Measurements from ENCODE around the gene BCL2L11.

- TF ChIP-seq ZFP3 (CRISPR knock-in tag; IDR thresholded peaks at IDR 0.05) (no peak), PATZ1 (CRISPR knock-in tag; IDR thresholded peaks at IDR 0.05; ENCODE audit: borderline replicate concordance) (no peak), TCF4 (CRISPR knock-in tag; IDR thresholded peaks at IDR 0.05; ENCODE audit: borderline replicate concordance) (no peak), RARB (CRISPR knock-in tag; IDR thresholded peaks at IDR 0.05) (no peak), ARNTL (CRISPR knock-in tag; IDR thresholded peaks at IDR 0.05; ENCODE audit: borderline replicate concordance, low read depth) (no peak)
Measured at GRCh38 chr2:111116011-111116746, 4.5 kb upstream of the BCL2L11 start.
